Measurements from ENCODE around the gene SMARCA1. TPM values are rescaled to one million over a fixed set of nuclear protein-coding genes. Genes with fewer than 3 reads are reported as not detected.

SMARCA1 gene
- total and polyA plus RNA-seq, 2 donors (not counting 1 experiment from before 2014, with no cell fraction given) = 0.07 to 0.39 TPM

GRCh38 chrX:129534816-129535578 is 11.7 kb upstream of the SMARCA1 start:
- ATAC-seq (ENCODE audit: low read depth) (no peak), DNase-seq (no peak)
- no peaks in the 10 kb centered on the region for H3K36me3 ChIP-seq (replicated peaks in 1 of 2; ENCODE audit: control extremely low read depth in 1 of 2, control insufficient read depth in 1 of 2, extremely low read depth in 1 of 2, insufficient read depth in 2 of 2, low read length in 1 of 2)
- no peaks in the 10 kb centered on the region for H3K9me3 ChIP-seq (ENCODE audit: control extremely low read depth in 1 of 3, control insufficient read depth in 2 of 3, insufficient read depth in 1 of 3, low read length in 2 of 3)
- H3K4me1 ChIP-seq (ENCODE audit: control insufficient read depth in 2 of 2, insufficient read depth in 2 of 2, low read length in 2 of 2) = no peaks in the 10 kb centered on the region
- ChIA-PET POLR2A (no interaction called here), CTCF (no interaction called here)
- no peak overlapping the region for H3K27ac ChIP-seq (ENCODE audit: low read length in 2 of 2)
- H3K4me3 ChIP-seq (ENCODE audit: control extremely low read depth in 1 of 5, extremely low read depth in 1 of 5, insufficient read depth in 1 of 5, low read depth in 2 of 5, low read length in 4 of 5) = no peak overlapping the region
- Mint-ChIP-seq H3K27ac (no peak overlapping the region), H3K27me3 (no peaks in the 10 kb centered on the region), H3K4me3 (no peak overlapping the region), H3K4me1 (peaks cover 3% of the 10 kb centered on the region), H3K9me3 (ENCODE audit: insufficient read depth) (no peaks in the 10 kb centered on the region)
- WGBS (ENCODE audit: insufficient coverage) = no CpG with 5 or more reads among the region's 4 CpGs
- no peak overlapping the region for H3K4me2 ChIP-seq (replicated peaks; ENCODE audit: low read depth, low read length, poor library complexity, severe bottlenecking)
- no peaks in the 10 kb centered on the region for H3K79me2 ChIP-seq (ENCODE audit: control insufficient read depth, insufficient read depth, low read length)
- H3K27me3 ChIP-seq (replicated peaks in 1 of 4; ENCODE audit: control extremely low read depth in 1 of 4, control insufficient read depth in 3 of 4, insufficient read depth in 4 of 4, low read length in 3 of 4) = no peaks in the 10 kb centered on the region
- no peaks in the 10 kb centered on the region for H4K20me1 ChIP-seq (ENCODE audit: control insufficient read depth, insufficient read depth, low read length, poor library complexity, severe bottlenecking)
- H2AFZ ChIP-seq (ENCODE audit: insufficient read depth, low read depth, low read length, poor library complexity, severe bottlenecking) = no peak overlapping the region
- intact Hi-C loops (cut with micrococcal nuclease) = no loop called here
- H3K9ac ChIP-seq (ENCODE audit: low read length) = no peak overlapping the region
- no peak for TF ChIP-seq EZH2 (IDR thresholded peaks at IDR 0.05; ENCODE audit: borderline replicate concordance, insufficient read depth, low read depth, low read length, poor library complexity, severe bottlenecking)
- TF ChIP-seq, protein P1, sequence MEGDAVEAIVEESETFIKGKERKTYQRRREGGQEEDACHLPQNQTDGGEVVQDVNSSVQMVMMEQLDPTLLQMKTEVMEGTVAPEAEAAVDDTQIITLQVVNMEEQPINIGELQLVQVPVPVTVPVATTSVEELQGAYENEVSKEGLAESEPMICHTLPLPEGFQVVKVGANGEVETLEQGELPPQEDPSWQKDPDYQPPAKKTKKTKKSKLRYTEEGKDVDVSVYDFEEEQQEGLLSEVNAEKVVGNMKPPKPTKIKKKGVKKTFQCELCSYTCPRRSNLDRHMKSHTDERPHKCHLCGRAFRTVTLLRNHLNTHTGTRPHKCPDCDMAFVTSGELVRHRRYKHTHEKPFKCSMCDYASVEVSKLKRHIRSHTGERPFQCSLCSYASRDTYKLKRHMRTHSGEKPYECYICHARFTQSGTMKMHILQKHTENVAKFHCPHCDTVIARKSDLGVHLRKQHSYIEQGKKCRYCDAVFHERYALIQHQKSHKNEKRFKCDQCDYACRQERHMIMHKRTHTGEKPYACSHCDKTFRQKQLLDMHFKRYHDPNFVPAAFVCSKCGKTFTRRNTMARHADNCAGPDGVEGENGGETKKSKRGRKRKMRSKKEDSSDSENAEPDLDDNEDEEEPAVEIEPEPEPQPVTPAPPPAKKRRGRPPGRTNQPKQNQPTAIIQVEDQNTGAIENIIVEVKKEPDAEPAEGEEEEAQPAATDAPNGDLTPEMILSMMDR (IDR thresholded peaks at IDR 0.05) = no peak

DNA sequence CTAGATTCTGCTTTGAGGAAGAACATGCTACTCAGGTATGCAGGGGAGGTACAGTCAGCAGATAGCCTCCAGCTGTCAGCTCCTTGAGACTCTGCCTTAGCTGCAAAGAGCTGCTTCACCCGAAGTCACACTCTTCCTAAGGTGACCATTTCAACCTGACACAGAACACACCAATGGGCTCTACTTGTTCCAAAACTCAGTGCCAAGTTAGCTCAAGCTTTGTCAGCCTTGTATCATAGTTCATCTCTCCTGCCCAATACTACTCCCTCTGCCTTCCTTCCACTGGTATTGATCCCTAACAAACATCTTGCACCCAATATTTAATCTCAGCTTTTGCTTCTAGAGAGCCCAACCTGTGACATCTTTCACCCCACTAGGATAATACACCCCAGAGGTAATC is 7.8 kb upstream of the SMARCA1 start:
- Mint-ChIP-seq H3K9me3 (ENCODE audit: insufficient read depth) (no peaks in the 10 kb centered on the region), H3K27me3 (no peaks in the 10 kb centered on the region), H3K4me3 (no peak overlapping the region), H3K4me1 (no peaks in the 10 kb centered on the region), H3K27ac (no peak overlapping the region)
- Histone ChIP-seq H3K36me3 (replicated peaks in 1 of 2; ENCODE audit: control extremely low read depth in 1 of 2, control insufficient read depth in 1 of 2, extremely low read depth in 1 of 2, insufficient read depth in 2 of 2, low read length in 1 of 2) (no peaks in the 10 kb centered on the region), H3K4me2 (replicated peaks; ENCODE audit: low read depth, low read length, poor library complexity, severe bottlenecking) (no peak overlapping the region), H3K4me1 (ENCODE audit: control insufficient read depth in 2 of 2, insufficient read depth in 2 of 2, low read length in 2 of 2) (no peaks in the 10 kb centered on the region), H3K9me3 (ENCODE audit: control extremely low read depth in 1 of 3, control insufficient read depth in 2 of 3, insufficient read depth in 1 of 3, low read length in 2 of 3) (no peaks in the 10 kb centered on the region), H3K79me2 (ENCODE audit: control insufficient read depth, insufficient read depth, low read length) (no peaks in the 10 kb centered on the region), H4K20me1 (ENCODE audit: control insufficient read depth, insufficient read depth, low read length, poor library complexity, severe bottlenecking) (no peaks in the 10 kb centered on the region), H3K27ac (ENCODE audit: low read length in 2 of 2) (no peak overlapping the region), H2AFZ (ENCODE audit: insufficient read depth, low read depth, low read length, poor library complexity, severe bottlenecking) (no peak overlapping the region), H3K27me3 (replicated peaks in 1 of 4; ENCODE audit: control extremely low read depth in 1 of 4, control insufficient read depth in 3 of 4, insufficient read depth in 4 of 4, low read length in 3 of 4) (no peaks in the 10 kb centered on the region), H3K9ac (ENCODE audit: low read length) (no peak overlapping the region), H3K4me3 (ENCODE audit: control extremely low read depth in 1 of 5, extremely low read depth in 1 of 5, insufficient read depth in 1 of 5, low read depth in 2 of 5, low read length in 4 of 5) (no peak overlapping the region)
- TF ChIP-seq, protein P1 (IDR thresholded peaks at IDR 0.05) = no peak
- no peak for TF ChIP-seq EZH2 (IDR thresholded peaks at IDR 0.05; ENCODE audit: borderline replicate concordance, insufficient read depth, low read depth, low read length, poor library complexity, severe bottlenecking)
- ChIA-PET CTCF (no interaction called here), POLR2A (no interaction called here)
- ATAC-seq (ENCODE audit: low read depth) = no peak
- intact Hi-C loops (cut with micrococcal nuclease) = no loop called here
- 100% methylated on average over 1 of the region's 1 CpG for WGBS (ENCODE audit: insufficient coverage)
- DNase-seq = no peak
